GM23338 (cell line): ENCODE measurements around the gene TNFRSF4. TPM values are rescaled to one million over a fixed set of nuclear protein-coding genes. Genes with fewer than 3 reads are reported as not detected.

ENCODE experiments used
- ATAC-seq: fragments of 200-7000 bp; cut with Tn5 transposase; 3 replicates; pipeline ENCODE4 v1.9.1; 2020
- DNase-seq: peaks from one replicate; pipeline ENCODE4 v3.0.0-alpha.2; 2015; ENCODE audit warnings: low spot score
- H2AFZ ChIP-seq: fragments of 200-600 bp; sonication (generic); 2 replicates; pipeline ENCODE4 v1.8.0; 2016; ENCODE audit warnings: antibody characterized with exemption, mild to moderate bottlenecking, moderate library complexity
- H3F3A ChIP-seq: fragments of 200-600 bp; sonication (generic); replicated peaks from 2 replicates; pipeline ENCODE4 v1.8.0; 2017; ENCODE audit warnings: antibody characterized with exemption, mixed run types, low read depth
- H3K27ac ChIP-seq: fragments of 200-600 bp; sonication (generic); 2 replicates; pipeline ENCODE4 v1.6.1; 2016; ENCODE audit warnings: low read depth
- H3K27me3 ChIP-seq: fragments of 200-600 bp; sonication (generic); 2 replicates; pipeline ENCODE4 v1.8.0; 2016; ENCODE audit warnings: mild to moderate bottlenecking, mixed run types, moderate library complexity; ENCODE audit not compliant: insufficient read depth
- H3K36me3 ChIP-seq: fragments of 200-600 bp; sonication (generic); 2 replicates; pipeline ENCODE4 v1.8.0; 2016; ENCODE audit warnings: mild to moderate bottlenecking; ENCODE audit not compliant: insufficient read depth
- H3K4me1 ChIP-seq: fragments of 200-600 bp; sonication (generic); 2 replicates; pipeline ENCODE4 v1.8.0; 2016; ENCODE audit warnings: mild to moderate bottlenecking, moderate library complexity; ENCODE audit not compliant: insufficient read depth
- H3K4me2 ChIP-seq: fragments of 200-600 bp; sonication (generic); 2 replicates; pipeline ENCODE4 v1.7.1; 2017; ENCODE audit warnings: mixed run types
- H3K4me3 ChIP-seq: fragments of 200-600 bp; sonication (generic); 2 replicates; pipeline ENCODE4 v1.6.1; 2016; ENCODE audit warnings: mixed run types
- H3K79me2 ChIP-seq: fragments of 200-600 bp; sonication (generic); replicated peaks from 2 replicates; pipeline ENCODE4 v1.8.0; 2017; ENCODE audit warnings: mild to moderate bottlenecking; ENCODE audit not compliant: insufficient read depth
- H3K9me2 ChIP-seq: fragments of 200-600 bp; sonication (generic); 2 replicates; pipeline ENCODE4 v1.8.0; 2017; ENCODE audit not compliant: insufficient read depth
- H4K20me1 ChIP-seq: fragments of 200-600 bp; sonication (generic); replicated peaks from 2 replicates; pipeline ENCODE4 v1.8.0; 2017; ENCODE audit warnings: mild to moderate bottlenecking; ENCODE audit not compliant: insufficient read depth
- H3K27ac Mint-ChIP-seq: 2 replicates; pipeline ENCODE4 v1.8.0; 2020; ENCODE audit warnings: inconsistent platforms, mild to moderate bottlenecking, moderate library complexity, mixed read lengths
- H3K27me3 Mint-ChIP-seq: 3 replicates; pipeline ENCODE4 v1.8.0; 2022; ENCODE audit warnings: low read depth, mild to moderate bottlenecking, moderate library complexity, mixed read lengths, inconsistent platforms; ENCODE audit not compliant: insufficient read depth, poor library complexity
- H3K36me3 Mint-ChIP-seq: 3 replicates; pipeline ENCODE4 v1.8.0; 2021; ENCODE audit warnings: low read depth, mild to moderate bottlenecking, inconsistent platforms, moderate library complexity, mixed read lengths
- H3K4me1 Mint-ChIP-seq: 3 replicates; pipeline ENCODE4 v1.8.0; 2020; ENCODE audit warnings: mild to moderate bottlenecking, inconsistent platforms, mixed read lengths
- H3K4me3 Mint-ChIP-seq: 3 replicates; pipeline ENCODE4 v1.8.0; 2021; ENCODE audit warnings: moderate library complexity, mild to moderate bottlenecking, inconsistent platforms, mixed read lengths
- H3K9me3 Mint-ChIP-seq: 3 replicates; pipeline ENCODE4 v1.8.0; 2020; ENCODE audit warnings: moderate library complexity, mild to moderate bottlenecking, inconsistent platforms, mixed read lengths
- JUNB ChIP-seq: IDR thresholded peaks from one replicate; pipeline ENCODE4 v1.6.1; 2016; ENCODE audit warnings: antibody characterized with exemption; ENCODE audit not compliant: unreplicated experiment
- NANOG ChIP-seq: IDR thresholded peaks from 2 replicates; pipeline ENCODE4 v1.6.1; 2016; ENCODE audit warnings: antibody characterized with exemption, borderline replicate concordance
- POLR2AphosphoS5 ChIP-seq: IDR thresholded peaks from 2 replicates; pipeline ENCODE4 v1.6.1; 2016; ENCODE audit warnings: antibody characterized with exemption, low read depth
- REST ChIP-seq: IDR thresholded peaks from one replicate; pipeline ENCODE4 v1.6.1; 2018; ENCODE audit warnings: antibody characterized with exemption; ENCODE audit not compliant: unreplicated experiment
- STAT1 ChIP-seq: IDR thresholded peaks from one replicate; pipeline ENCODE4 v1.6.1; 2016; ENCODE audit warnings: antibody characterized with exemption; ENCODE audit not compliant: unreplicated experiment
- ZNF331 ChIP-seq: fragments of 250-450 bp; sonication (Bioruptor Pico); IDR thresholded peaks from 2 replicates; pipeline ENCODE4 v1.5.0; 2020; ENCODE audit warnings: low read depth, mild to moderate bottlenecking, moderate library complexity
- polyA plus RNA-seq: library from polyadenylated mRNA; unstranded; fragments of >200 nt; fragmentation: Nextera tagmentation; extraction: Ambion mirVana; gene quantifications from 2 replicates; pipeline ENCODE4 v1.2.1, GENCODE V29; 2016
- total RNA-seq: library from RNA; depleted of rRNA; stranded (reverse); fragments of >200 nt; shearing (Covaris generic); gene quantifications from 2 replicates; pipeline ENCODE4 v1.2.3, GENCODE V29; 2014
- TF ChIP-seq, protein P1 (sequence below): fragments of 250-450 bp; sonication (Bioruptor Pico); IDR thresholded peaks from 2 replicates; pipeline ENCODE4 v1.5.0; 2020; ENCODE audit warnings: mild to moderate bottlenecking, moderate library complexity

TNFRSF4 gene
- total and polyA plus RNA-seq, 2 experiments from 2014 or later: not detected

- no peak for TF ChIP-seq JUNB
- TF ChIP-seq REST: no peak
- no peak for TF ChIP-seq ZNF331 (CRISPR knock-in tag)
These were observed 24.8 kb upstream of the TNFRSF4 start (continued) for GRCh38 chr1:1238702-1239178.

DNA sequence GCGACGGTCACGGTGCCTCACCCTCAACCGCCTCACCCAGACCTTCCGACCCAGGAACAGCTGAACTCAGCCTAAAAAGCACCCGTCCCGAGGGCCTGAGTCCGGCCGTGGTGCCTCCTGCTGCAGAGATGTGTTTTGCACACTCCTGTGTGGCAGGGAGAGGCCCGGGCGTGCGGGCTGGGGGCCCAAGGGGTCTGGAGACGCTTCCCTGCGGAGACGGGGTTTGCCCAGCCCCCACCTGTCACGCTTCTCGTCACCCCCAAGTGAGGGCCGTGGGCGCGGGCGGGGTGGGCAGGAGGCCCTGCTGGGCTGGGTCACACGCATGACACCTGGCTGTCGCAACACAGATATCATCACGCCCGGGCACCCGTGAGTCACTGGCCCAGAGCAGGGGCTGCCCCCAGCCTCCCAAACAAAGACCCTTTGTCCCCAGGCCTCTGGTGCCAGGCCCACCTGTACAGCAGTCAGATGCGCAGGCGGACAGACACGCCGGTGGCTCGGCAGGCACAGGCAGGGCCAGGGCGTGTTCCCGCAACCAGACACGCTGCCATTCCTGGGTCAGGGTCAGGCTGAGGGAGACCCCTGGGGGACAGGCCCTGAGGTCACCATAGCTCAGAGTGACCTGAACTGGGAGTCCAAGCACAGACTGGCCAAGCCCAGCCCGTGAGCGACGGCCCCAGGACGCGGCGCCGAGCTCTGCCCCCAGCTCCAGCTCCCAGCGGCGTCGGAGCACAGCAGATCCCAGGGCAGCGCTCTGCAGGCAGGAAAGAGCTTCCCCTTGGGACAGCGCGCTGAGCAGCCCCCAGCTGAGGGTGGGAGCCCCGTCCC, 24.1 kb upstream of the TNFRSF4 start:
- Mint-ChIP-seq H3K27me3 (peaks cover 12% of the 10 kb centered on the region), H3K27ac (no peak overlapping the region), H3K4me1 (peaks cover 11% of the 10 kb centered on the region), H3K4me3 (no peak overlapping the region), H3K9me3 (peaks cover 10% of the 10 kb centered on the region), H3K36me3 (peaks cover 15% of the 10 kb centered on the region)
- Histone ChIP-seq H2AFZ (no peak overlapping the region), H3K27ac (no peak overlapping the region), H3F3A (peaks cover 6% of the 10 kb centered on the region; the same call in 1 of the 2 replicates), H3K36me3 (no peaks in the 10 kb centered on the region), H3K4me2 (no peak overlapping the region), H3K79me2 (peaks cover 9% of the 10 kb centered on the region), H3K4me1 (no peaks in the 10 kb centered on the region), H3K27me3 (no peaks in the 10 kb centered on the region), H4K20me1 (peaks cover 8% of the 10 kb centered on the region), H3K9me2 (no peaks in the 10 kb centered on the region), H3K4me3 (no peak overlapping the region)
- TF ChIP-seq JUNB (no peak), POLR2AphosphoS5 (0 out of 2 replicates have a peak, but pooled peaks have one; percentile 17)
- ATAC-seq (no peak), DNase-seq (no peak)

DNA sequence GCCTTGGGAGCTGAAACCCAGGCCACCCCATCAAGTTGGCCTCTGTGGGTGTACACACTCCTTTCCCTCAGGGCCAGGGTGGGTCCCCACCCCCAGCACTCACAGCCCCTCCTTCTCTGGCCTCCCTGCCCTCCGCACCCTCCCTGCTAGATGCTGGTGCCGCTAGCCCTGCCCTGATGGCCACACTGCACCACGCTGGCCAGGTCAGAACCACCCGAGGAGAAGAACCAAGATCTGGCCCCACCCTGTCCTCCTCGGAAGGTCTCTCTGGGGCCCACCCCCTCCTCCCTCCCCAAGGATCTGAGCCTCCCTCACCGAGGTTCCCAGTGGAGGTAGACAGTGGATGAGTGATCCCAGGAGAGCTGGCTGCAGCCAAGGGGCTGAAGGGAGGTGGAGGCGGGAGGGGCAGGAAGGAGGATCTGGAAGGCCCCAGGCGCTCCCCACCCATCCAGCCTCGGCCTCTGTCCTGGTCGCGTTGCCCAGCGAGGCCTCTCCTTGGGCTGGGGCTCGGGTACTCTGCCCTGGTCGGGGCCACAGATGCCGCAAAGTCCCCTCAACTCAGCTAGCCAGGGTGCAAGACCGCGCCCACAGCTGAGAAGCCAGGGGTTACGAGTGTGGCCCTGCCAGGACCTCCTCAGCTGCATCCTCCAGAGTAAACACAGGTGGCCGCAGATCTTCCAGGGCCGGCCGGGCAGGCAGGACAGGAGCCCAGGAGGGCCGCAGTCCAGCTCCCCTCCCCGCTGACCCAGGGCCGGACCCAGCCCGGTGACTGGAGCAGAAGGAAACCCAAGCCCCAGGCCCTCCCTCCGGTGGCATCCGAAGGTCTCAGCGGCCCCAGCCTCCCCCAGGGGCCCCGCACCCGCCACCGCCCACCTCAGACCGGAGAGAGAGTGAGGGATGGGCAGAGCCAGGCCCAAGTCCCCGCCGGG, 23.3 kb upstream of the TNFRSF4 start:
- Histone ChIP-seq H3K79me2 (peaks cover 9% of the 10 kb centered on the region), H3K4me1 (no peaks in the 10 kb centered on the region), H3K36me3 (no peaks in the 10 kb centered on the region), H2AFZ (no peak overlapping the region), H3K9me2 (no peaks in the 10 kb centered on the region), H3K4me3 (no peak overlapping the region), H3F3A (peaks cover 6% of the 10 kb centered on the region; the same call in 1 of the 2 replicates), H3K27me3 (no peaks in the 10 kb centered on the region), H3K4me2 (no peak overlapping the region), H3K27ac (no peak overlapping the region), H4K20me1 (peaks cover 8% of the 10 kb centered on the region)
- Mint-ChIP-seq H3K27ac (no peak overlapping the region), H3K9me3 (peaks cover 10% of the 10 kb centered on the region), H3K4me3 (no peak overlapping the region), H3K36me3 (peaks cover 15% of the 10 kb centered on the region), H3K27me3 (peaks cover 14% of the 10 kb centered on the region), H3K4me1 (peaks cover 11% of the 10 kb centered on the region)
- DNase-seq: no peak
- no peak; the same call in 2 of the 3 replicates for ATAC-seq
- TF ChIP-seq STAT1 (no peak), NANOG (no peak)
- TF ChIP-seq, protein P1, sequence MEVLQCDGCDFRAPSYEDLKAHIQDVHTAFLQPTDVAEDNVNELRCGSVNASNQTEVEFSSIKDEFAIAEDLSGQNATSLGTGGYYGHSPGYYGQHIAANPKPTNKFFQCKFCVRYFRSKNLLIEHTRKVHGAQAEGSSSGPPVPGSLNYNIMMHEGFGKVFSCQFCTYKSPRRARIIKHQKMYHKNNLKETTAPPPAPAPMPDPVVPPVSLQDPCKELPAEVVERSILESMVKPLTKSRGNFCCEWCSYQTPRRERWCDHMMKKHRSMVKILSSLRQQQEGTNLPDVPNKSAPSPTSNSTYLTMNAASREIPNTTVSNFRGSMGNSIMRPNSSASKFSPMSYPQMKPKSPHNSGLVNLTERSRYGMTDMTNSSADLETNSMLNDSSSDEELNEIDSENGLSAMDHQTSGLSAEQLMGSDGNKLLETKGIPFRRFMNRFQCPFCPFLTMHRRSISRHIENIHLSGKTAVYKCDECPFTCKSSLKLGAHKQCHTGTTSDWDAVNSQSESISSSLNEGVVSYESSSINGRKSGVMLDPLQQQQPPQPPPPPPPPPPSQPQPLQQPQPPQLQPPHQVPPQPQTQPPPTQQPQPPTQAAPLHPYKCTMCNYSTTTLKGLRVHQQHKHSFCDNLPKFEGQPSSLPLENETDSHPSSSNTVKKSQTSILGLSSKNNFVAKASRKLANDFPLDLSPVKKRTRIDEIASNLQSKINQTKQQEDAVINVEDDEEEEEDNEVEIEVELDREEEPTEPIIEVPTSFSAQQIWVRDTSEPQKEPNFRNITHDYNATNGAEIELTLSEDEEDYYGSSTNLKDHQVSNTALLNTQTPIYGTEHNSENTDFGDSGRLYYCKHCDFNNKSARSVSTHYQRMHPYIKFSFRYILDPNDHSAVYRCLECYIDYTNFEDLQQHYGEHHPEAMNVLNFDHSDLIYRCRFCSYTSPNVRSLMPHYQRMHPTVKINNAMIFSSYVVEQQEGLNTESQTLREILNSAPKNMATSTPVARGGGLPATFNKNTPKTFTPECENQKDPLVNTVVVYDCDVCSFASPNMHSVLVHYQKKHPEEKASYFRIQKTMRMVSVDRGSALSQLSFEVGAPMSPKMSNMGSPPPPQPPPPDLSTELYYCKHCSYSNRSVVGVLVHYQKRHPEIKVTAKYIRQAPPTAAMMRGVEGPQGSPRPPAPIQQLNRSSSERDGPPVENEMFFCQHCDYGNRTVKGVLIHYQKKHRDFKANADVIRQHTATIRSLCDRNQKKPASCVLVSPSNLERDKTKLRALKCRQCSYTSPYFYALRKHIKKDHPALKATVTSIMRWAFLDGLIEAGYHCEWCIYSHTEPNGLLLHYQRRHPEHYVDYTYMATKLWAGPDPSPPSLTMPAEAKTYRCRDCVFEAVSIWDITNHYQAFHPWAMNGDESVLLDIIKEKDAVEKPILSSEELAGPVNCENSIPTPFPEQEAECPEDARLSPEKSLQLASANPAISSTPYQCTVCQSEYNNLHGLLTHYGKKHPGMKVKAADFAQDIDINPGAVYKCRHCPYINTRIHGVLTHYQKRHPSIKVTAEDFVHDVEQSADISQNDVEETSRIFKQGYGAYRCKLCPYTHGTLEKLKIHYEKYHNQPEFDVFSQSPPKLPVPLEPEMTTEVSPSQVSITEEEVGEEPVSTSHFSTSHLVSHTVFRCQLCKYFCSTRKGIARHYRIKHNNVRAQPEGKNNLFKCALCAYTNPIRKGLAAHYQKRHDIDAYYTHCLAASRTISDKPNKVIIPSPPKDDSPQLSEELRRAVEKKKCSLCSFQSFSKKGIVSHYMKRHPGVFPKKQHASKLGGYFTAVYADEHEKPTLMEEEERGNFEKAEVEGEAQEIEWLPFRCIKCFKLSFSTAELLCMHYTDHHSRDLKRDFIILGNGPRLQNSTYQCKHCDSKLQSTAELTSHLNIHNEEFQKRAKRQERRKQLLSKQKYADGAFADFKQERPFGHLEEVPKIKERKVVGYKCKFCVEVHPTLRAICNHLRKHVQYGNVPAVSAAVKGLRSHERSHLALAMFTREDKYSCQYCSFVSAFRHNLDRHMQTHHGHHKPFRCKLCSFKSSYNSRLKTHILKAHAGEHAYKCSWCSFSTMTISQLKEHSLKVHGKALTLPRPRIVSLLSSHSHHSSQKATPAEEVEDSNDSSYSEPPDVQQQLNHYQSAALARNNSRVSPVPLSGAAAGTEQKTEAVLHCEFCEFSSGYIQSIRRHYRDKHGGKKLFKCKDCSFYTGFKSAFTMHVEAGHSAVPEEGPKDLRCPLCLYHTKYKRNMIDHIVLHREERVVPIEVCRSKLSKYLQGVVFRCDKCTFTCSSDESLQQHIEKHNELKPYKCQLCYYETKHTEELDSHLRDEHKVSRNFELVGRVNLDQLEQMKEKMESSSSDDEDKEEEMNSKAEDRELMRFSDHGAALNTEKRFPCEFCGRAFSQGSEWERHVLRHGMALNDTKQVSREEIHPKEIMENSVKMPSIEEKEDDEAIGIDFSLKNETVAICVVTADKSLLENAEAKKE (CRISPR knock-in tag): no peak
